K562 (cell line): ENCODE data around the gene FANCD2OS. TPM values are rescaled to one million over a fixed set of nuclear protein-coding genes. Genes with fewer than 3 reads are reported as not detected.
A peak's percentile ranks its signal among the peaks of the same experiment; 100 is the strongest.

Source experiments
- ASH1L ChIP-seq: fragments of 450-650 bp; IDR thresholded peaks from 2 replicates; pipeline ENCODE4 v1.6.1; 2018; ENCODE audit warnings: borderline replicate concordance, mild to moderate bottlenecking, low read depth; ENCODE audit not compliant: partially characterized antibody
- C11orf30 ChIP-seq: fragments of 450-650 bp; IDR thresholded peaks from 2 replicates; pipeline ENCODE4 v1.6.1; 2016; ENCODE audit warnings: low read depth, mild to moderate bottlenecking
- CREBBP ChIP-seq: IDR thresholded peaks from one replicate; pipeline ENCODE4 v1.6.1; 2012; ENCODE audit warnings: low read depth, mild to moderate bottlenecking, control low read depth, inconsistent platforms, low read length
- EZH2 ChIP-seq: IDR thresholded peaks from 2 replicates; pipeline ENCODE4 v1.6.1; 2012; ENCODE audit warnings: low read depth, mild to moderate bottlenecking, inconsistent platforms, low read length, borderline replicate concordance
- FOXJ3 ChIP-seq: sonication (generic); formaldehyde crosslinking; IDR thresholded peaks from 2 replicates; pipeline ENCODE4 v1.4.0; 2020; ENCODE audit warnings: mild to moderate bottlenecking, missing genetic modification reagents
- MAFF ChIP-seq: IDR thresholded peaks from 2 replicates; pipeline ENCODE4 v1.6.1; 2012; ENCODE audit warnings: low read length, improper control_type of control experiment
- MAFG ChIP-seq: fragments of 450-650 bp; conservative IDR thresholded peaks from 2 replicates; pipeline ENCODE4 v1.6.1; 2016; ENCODE audit warnings: missing genetic modification characterization, missing compliant biosample characterization
- MYBL2 ChIP-seq, 2 experiments: fragments of 450-650 bp in 1 of 2; sonication (generic) in 1 of 2; formaldehyde crosslinking in 1 of 2; IDR thresholded peaks; 2 replicates each; pipeline versions ENCODE4 v1.6.1 to v1.8.1; 2017 to 2022; ENCODE audit warnings: borderline replicate concordance in 1 of 2, inconsistent platforms in 1 of 2, low read depth in 1 of 2, mild to moderate bottlenecking in 1 of 2, missing genetic modification reagents in 1 of 2, moderate library complexity in 1 of 2
- ZBTB12 ChIP-seq: fragments of 250-450 bp; sonication (Bioruptor Pico); IDR thresholded peaks from 2 replicates; pipeline ENCODE4 v1.4.0; 2020
- ZFP91 ChIP-seq: sonication (generic); formaldehyde crosslinking; IDR thresholded peaks from 2 replicates; pipeline ENCODE4 v1.8.0; 2022; ENCODE audit warnings: mild to moderate bottlenecking, missing genetic modification reagents
- ZNF274 ChIP-seq: IDR thresholded peaks from 2 replicates; pipeline ENCODE4 v1.6.1; 2011; ENCODE audit warnings: low read depth, mild to moderate bottlenecking, low read length, moderate library complexity, borderline replicate concordance
- ZNF316 ChIP-seq: fragments of 450-650 bp; IDR thresholded peaks from 2 replicates; pipeline ENCODE4 v1.6.1; 2016
- polyA plus RNA-seq, 8 experiments: library from polyadenylated mRNA; depleted of rRNA in 4 of 8; stranded (reverse) in 5 of 8; unstranded in 3 of 8; fragments of >200 nt; fragmentation: Nextera tagmentation in 2 of 8; fragmentation: Illumina TruSeq in 1 of 8; extraction: Ambion mirVana in 2 of 8; extraction: Trizol in 1 of 8; gene quantifications; 2 replicates each; pipeline versions ENCODE4 v1.2.1 to v1.2.3, GENCODE V29; 2011 to 2014; ENCODE audit warnings: inconsistent platforms in 1 of 8, missing spikeins in 1 of 8
- total RNA-seq, 7 experiments: library from RNA; depleted of rRNA in 6 of 7; stranded (reverse); fragments of >200 nt in 6 of 7; fragmentation: Illumina TruSeq in 2 of 7; extraction: Trizol in 2 of 7; gene quantifications; 2 replicates each; pipeline versions ENCODE4 v1.2.1 to v1.2.3, GENCODE V29; 2011 to 2021; ENCODE audit warnings: low replicate concordance in 1 of 7
- TF ChIP-seq, protein P1 (sequence below): fragments of 250-450 bp; sonication (Bioruptor Pico); IDR thresholded peaks from 2 replicates; pipeline ENCODE4 v1.5.0; 2020; ENCODE audit warnings: mild to moderate bottlenecking, borderline replicate concordance
- TF ChIP-seq, protein P2 (sequence below): sonication (generic); formaldehyde crosslinking; IDR thresholded peaks from 2 replicates; pipeline ENCODE4 v1.9.0; 2022; ENCODE audit warnings: mild to moderate bottlenecking, missing genetic modification reagents

Gene FANCD2OS
- total and polyA plus RNA-seq, 9 of the 15 experiments (the other 6 are each of a cell fraction or from before 2014, with no cell fraction given) = not detected

GRCh38 chr3:10150987-10151386, 42.9 kb upstream of the FANCD2OS start (continued):
- TF ChIP-seq, protein P1, sequence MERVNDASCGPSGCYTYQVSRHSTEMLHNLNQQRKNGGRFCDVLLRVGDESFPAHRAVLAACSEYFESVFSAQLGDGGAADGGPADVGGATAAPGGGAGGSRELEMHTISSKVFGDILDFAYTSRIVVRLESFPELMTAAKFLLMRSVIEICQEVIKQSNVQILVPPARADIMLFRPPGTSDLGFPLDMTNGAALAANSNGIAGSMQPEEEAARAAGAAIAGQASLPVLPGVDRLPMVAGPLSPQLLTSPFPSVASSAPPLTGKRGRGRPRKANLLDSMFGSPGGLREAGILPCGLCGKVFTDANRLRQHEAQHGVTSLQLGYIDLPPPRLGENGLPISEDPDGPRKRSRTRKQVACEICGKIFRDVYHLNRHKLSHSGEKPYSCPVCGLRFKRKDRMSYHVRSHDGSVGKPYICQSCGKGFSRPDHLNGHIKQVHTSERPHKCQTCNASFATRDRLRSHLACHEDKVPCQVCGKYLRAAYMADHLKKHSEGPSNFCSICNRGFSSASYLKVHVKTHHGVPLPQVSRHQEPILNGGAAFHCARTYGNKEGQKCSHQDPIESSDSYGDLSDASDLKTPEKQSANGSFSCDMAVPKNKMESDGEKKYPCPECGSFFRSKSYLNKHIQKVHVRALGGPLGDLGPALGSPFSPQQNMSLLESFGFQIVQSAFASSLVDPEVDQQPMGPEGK = no peak
- TF ChIP-seq C11orf30 (peak; percentile 84), MAFG (tag) (peak; percentile 48; the same call in 1 of the 2 replicates), EZH2 (no peak), FOXJ3 (CRISPR knock-in tag) (no peak), ZNF274 (no peak), ZBTB12 (CRISPR knock-in tag) (no peak), ASH1L (no peak), ZNF316 (peak; percentile 79), ZFP91 (no peak), MYBL2 (IDR thresholded peaks at IDR 0.05; ENCODE audit: low read depth) (no peak), MYBL2 (CRISPR knock-in tag; IDR thresholded peaks at IDR 0.05; ENCODE audit: borderline replicate concordance) (no peak), CREBBP (no peak), MAFF (peak; percentile 15; the same call in 1 of the 2 replicates)
- TF ChIP-seq, protein P2, sequence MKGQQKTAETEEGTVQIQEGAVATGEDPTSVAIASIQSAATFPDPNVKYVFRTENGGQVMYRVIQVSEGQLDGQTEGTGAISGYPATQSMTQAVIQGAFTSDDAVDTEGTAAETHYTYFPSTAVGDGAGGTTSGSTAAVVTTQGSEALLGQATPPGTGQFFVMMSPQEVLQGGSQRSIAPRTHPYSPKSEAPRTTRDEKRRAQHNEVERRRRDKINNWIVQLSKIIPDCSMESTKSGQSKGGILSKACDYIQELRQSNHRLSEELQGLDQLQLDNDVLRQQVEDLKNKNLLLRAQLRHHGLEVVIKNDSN (CRISPR knock-in tag) = no peak
